ENCODE measurements around the gene CD4.
A peak's percentile ranks its signal among the peaks of the same experiment; 100 is the strongest.

The CD4 gene

GRCh38 chr12:6778574-6779550 is 10.5 kb upstream of the CD4 start:
- DNase-seq, result peak; percentile 24

GRCh38 chr12:6779708-6780432 is 9.5 kb upstream of the CD4 start:
- DNase-seq, result no peak

GRCh38 chr12:6780573-6780972 is 8.8 kb upstream of the CD4 start:
- DNase-seq, result no peak

- DNase-seq, result no peak
Measured at GRCh38 chr12:6782119-6782518, 7.2 kb upstream of the CD4 start.

GRCh38 chr12:6782850-6783566 is 6.3 kb upstream of the CD4 start:
- no peak for DNase-seq

- no peak for DNase-seq
Measured at GRCh38 chr12:6783828-6784227, 5.5 kb upstream of the CD4 start.

- no peak for DNase-seq
Measured at GRCh38 chr12:6784296-6784695, 5.0 kb upstream of the CD4 start.

GRCh38 chr12:6784761-6785160 is 4.6 kb upstream of the CD4 start:
- no peak for DNase-seq

GRCh38 chr12:6786416-6787094 is 2.8 kb upstream of the CD4 start:
- no peak for DNase-seq

GRCh38 chr12:6787309-6787708 is 2.0 kb upstream of the CD4 start:
- no peak for DNase-seq

GRCh38 chr12:6790496-6791150 is 1.3 kb downstream of the CD4 start:
- DNase-seq, result no peak

GRCh38 chr12:6791931-6792520 is 2.7 kb downstream of the CD4 start:
- no peak for DNase-seq

GRCh38 chr12:6792522-6793201 is 3.3 kb downstream of the CD4 start:
- DNase-seq, result peak; percentile 22

- no peak for DNase-seq
Measured at GRCh38 chr12:6795088-6795487, 5.8 kb downstream of the CD4 start.

- DNase-seq, result no peak
Measured at GRCh38 chr12:6796576-6796975, 7.2 kb downstream of the CD4 start.

- DNase-seq, result no peak
Measured at GRCh38 chr12:6799147-6799546, 9.8 kb downstream of the CD4 start.

GRCh38 chr12:6807170-6807569 is 17.8 kb downstream of the CD4 start:
- DNase-seq, result no peak

- DNase-seq, result no peak
Measured at GRCh38 chr12:6809056-6809455, 19.7 kb downstream of the CD4 start.

GRCh38 chr12:6810758-6811157 is 21.4 kb downstream of the CD4 start:
- DNase-seq, result no peak

- no peak for DNase-seq
Measured at GRCh38 chr12:6813363-6813762, 24.0 kb downstream of the CD4 start.

GRCh38 chr12:6816598-6816997 is 27.3 kb downstream of the CD4 start:
- DNase-seq, result no peak
